Fibroblast of villous mesenchyme (primary cell): ENCODE results near the gene RAB25. TPM values are rescaled to one million over a fixed set of nuclear protein-coding genes. Genes with fewer than 3 reads are reported as not detected.

Experiments used
- DNase-seq: peaks from one replicate; pipeline ENCODE4 v3.0.0-alpha.2; 2010; ENCODE audit warnings: low read depth
- H3K4me3 ChIP-seq: 2 replicates; pipeline ENCODE4 v1.5.1; 2011; ENCODE audit warnings: low read depth, mild to moderate bottlenecking, low read length
- CTCF ChIP-seq: IDR thresholded peaks from 2 replicates; pipeline ENCODE4 v1.5.1; 2012; ENCODE audit warnings: low read depth, mild to moderate bottlenecking, low read length; ENCODE audit not compliant: insufficient read depth
- total RNA-seq: library from RNA; depleted of rRNA; stranded (reverse); fragments of >200 nt; gene quantifications from 2 replicates; pipeline ENCODE4 v1.2.3, GENCODE V29; 2012

Gene RAB25
- total RNA-seq, 1 donor, result not detected

DNA sequence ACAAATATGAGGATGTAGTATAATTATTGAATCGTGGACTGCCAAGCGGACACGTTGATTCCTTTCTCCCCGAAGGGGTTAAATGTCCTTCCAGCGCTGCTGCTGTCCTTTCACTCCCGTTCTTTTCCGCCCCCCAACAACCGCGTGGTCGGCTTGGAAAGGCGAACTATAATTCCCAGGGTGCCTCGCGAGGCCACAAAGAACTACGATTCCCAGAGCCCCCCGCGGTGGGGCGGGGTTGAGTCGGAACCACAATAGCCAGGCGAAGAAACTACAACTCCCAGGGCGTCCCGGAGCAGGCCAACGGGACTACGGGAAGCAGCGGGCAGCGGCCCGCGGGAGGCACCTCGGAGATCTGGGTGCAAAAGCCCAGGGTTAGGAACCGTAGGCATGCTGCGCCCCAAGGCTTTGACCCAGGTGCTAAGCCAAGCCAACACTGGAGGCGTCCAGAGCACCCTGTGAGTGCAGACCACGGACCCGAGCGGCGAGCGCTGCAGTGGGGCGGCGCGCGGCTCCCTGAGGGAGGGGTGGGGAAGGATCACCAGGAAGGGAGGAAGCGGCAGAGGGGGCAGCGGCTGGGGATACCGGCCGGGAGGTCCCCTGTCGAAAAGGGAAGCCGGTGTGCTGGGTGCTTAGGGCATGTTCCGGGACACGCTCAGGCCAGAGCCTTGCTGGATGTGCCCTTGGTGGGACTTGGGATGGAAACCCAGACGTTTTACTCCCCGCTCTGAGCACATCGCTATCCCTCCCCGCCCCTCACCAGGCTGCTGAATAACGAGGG lies 6.3 kb upstream of the RAB25 start, which contains the start of gene LAMTOR2:
Gene LAMTOR2 (plus strand): TSS at position 283 of the 781 bp plus-strand sequence. CDS start 108 bp downstream, at position 391.
- DNase-seq, result peak; percentile 95
- TF ChIP-seq CTCF, result no peak
- peak within 1 kb of the TSS; percentile 96 for H3K4me3 ChIP-seq

DNA sequence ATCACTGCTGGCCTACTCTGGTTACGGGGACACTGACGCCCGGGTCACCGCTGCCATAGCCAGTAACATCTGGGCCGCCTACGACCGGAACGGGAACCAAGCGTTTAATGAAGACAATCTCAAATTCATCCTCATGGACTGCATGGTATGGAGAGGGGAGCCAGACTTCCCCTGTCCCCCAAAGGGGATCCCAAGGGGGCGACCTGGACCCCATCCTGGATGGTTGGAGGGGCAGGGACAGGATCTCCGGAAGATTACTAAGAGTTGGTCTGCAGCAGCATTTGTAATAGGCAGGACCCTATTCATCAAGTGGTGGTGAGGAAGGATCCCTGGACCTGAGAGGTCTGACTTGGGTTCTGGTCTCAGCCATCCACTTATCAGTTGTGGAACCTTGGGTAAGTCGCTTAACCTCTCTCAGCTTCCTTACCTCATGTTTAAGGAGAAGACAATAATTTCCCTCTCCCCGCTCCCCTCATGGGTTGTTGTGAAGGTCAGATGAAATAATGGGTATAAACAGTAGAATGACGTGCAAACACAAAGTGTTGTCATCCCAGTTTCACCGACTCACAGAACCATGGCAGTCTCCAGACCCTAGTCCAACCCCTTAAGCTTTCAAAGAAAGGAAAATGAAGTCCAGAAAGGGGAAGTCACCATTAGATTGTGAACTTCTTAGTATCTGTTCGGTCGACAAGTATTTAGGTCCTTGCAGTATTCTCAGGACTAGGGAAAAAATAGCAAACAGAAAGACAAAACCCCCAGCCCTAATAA lies 5.5 kb upstream of the RAB25 start:
- H3K4me3 ChIP-seq, result peak overlapping the region; percentile 96
- no peak for TF ChIP-seq CTCF
- DNase-seq, result no peak

GRCh38 chr1:156056326-156056849 lies 4.6 kb upstream of the RAB25 start:
- no peak for TF ChIP-seq CTCF
- DNase-seq, result no peak
- no peak overlapping the region for H3K4me3 ChIP-seq

DNA sequence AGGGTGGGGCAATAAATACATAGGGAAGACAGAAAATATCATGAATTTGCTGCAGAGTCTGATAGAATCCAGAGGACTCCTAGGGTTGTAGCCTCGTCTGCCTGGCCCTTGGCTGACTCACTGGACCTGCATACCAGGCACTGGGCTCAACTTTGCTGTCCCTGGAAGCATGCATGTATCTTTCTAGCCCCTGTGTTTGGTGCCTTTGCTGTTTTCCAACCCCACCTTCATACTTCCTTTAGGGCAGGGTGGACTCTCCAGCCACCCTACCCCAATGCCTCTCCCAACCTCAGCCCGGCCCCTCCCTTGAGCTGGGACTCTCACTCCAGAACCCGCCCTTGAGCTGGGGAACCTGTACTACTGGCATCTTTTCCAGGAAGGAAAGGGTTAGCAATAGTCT lies 1.2 kb downstream of the RAB25 start:
- DNase-seq, result no peak
- H3K4me3 ChIP-seq, result no peak overlapping the region
- no peak for TF ChIP-seq CTCF

DNA sequence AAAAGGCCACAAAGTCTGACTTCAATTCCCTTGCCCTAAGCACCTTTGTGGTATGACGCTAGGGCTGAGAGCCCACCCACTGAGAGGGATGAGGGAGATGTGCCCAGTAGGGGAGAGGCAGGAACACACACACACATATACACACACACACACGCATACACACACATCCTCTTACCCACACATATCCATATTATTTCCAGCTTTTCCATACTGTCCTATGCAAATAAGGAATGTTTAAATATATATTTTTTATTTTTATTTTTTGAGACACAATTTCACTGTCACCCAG lies 3.0 kb downstream of the RAB25 start:
- peak; percentile 89 for DNase-seq
- H3K4me3 ChIP-seq, result no peak overlapping the region
- TF ChIP-seq CTCF, result no peak

GRCh38 chr1:156064615-156065014 lies 3.7 kb downstream of the RAB25 start:
- no peak for DNase-seq
- H3K4me3 ChIP-seq, result no peak overlapping the region
- no peak for TF ChIP-seq CTCF
